HG03571 (cell line): ENCODE results near the gene CNTNAP5.

Source experiments
- ATAC-seq: cut with Tn5 transposase; IDR thresholded peaks from one replicate; pipeline ENCODE4 v1.9.1; 2021; ENCODE audit not compliant: unreplicated experiment

The CNTNAP5 gene

GRCh38 chr2:124025171-124025580, at the start of gene CNTNAP5:
CNTNAP5 (plus strand) TSS chr2:124025287; CDS start chr2:124025651, 364 bp downstream.
- no peak for ATAC-seq

GRCh38 chr2:123976054-123976648, 48.9 kb upstream of the CNTNAP5 start:
- no peak for ATAC-seq

- peak; percentile 62 for ATAC-seq
Observed at GRCh38 chr2:123993728-123994323, 31.3 kb upstream of the CNTNAP5 start.

- no peak for ATAC-seq
Observed at GRCh38 chr2:123999681-124000080, 25.4 kb upstream of the CNTNAP5 start.

- no peak for ATAC-seq
Observed at GRCh38 chr2:124001696-124002430, 23.2 kb upstream of the CNTNAP5 start.

- no peak for ATAC-seq
Observed at GRCh38 chr2:124018890-124019289, 6.2 kb upstream of the CNTNAP5 start.

- ATAC-seq = no peak
Observed at GRCh38 chr2:124024561-124025170, 421 bp upstream of the CNTNAP5 start.

GRCh38 chr2:124025891-124026434, 876 bp downstream of the CNTNAP5 start:
- no peak for ATAC-seq

GRCh38 chr2:124026503-124026902, 1.4 kb downstream of the CNTNAP5 start:
- no peak for ATAC-seq

GRCh38 chr2:124027182-124027581, 2.1 kb downstream of the CNTNAP5 start:
- ATAC-seq = no peak

- no peak for ATAC-seq
Observed at GRCh38 chr2:124032799-124033198, 7.7 kb downstream of the CNTNAP5 start.

GRCh38 chr2:124034265-124034664, 9.2 kb downstream of the CNTNAP5 start:
- no peak for ATAC-seq

GRCh38 chr2:124035001-124035400, 9.9 kb downstream of the CNTNAP5 start:
- no peak for ATAC-seq

GRCh38 chr2:124039032-124039431, 13.9 kb downstream of the CNTNAP5 start:
- no peak for ATAC-seq

- ATAC-seq = no peak
Observed at GRCh38 chr2:124039762-124040291, 14.7 kb downstream of the CNTNAP5 start.

GRCh38 chr2:124045894-124046293, 20.8 kb downstream of the CNTNAP5 start:
- no peak for ATAC-seq

GRCh38 chr2:124046332-124046731, 21.2 kb downstream of the CNTNAP5 start:
- no peak for ATAC-seq

GRCh38 chr2:124048102-124048501, 23.0 kb downstream of the CNTNAP5 start:
- ATAC-seq = no peak

- ATAC-seq = no peak
Observed at GRCh38 chr2:124048664-124049063, 23.6 kb downstream of the CNTNAP5 start.

GRCh38 chr2:124049136-124049535, 24.0 kb downstream of the CNTNAP5 start:
- ATAC-seq = no peak

GRCh38 chr2:124050833-124051497, 25.9 kb downstream of the CNTNAP5 start:
- no peak for ATAC-seq
